Muscle layer of duodenum (tissue), 2 donors: ENCODE data around the gene IGFBP4.

Source experiments
- H3K27ac ChIP-seq: one replicate; pipeline ENCODE4 v1.7.0; 2013; ENCODE audit warnings: mild to moderate bottlenecking, low read length
- H3K27me3 ChIP-seq: one replicate; pipeline ENCODE4 v1.7.0; 2013; ENCODE audit warnings: low read depth, mild to moderate bottlenecking, control low read depth, low read length
- H3K36me3 ChIP-seq, 2 donors: one replicate each; pipeline ENCODE4 v1.7.0; 2013; ENCODE audit warnings: low read length in 2 of 2, control low read depth in 1 of 2, mild to moderate bottlenecking in 1 of 2; ENCODE audit not compliant: insufficient read depth in 2 of 2, control insufficient read depth in 1 of 2
- H3K4me1 ChIP-seq, 2 donors: one replicate each; pipeline ENCODE4 v1.7.0; 2013; ENCODE audit warnings: low read length in 2 of 2, mild to moderate bottlenecking in 2 of 2, control low read depth in 1 of 2, moderate library complexity in 1 of 2; ENCODE audit not compliant: insufficient read depth in 2 of 2, control insufficient read depth in 1 of 2
- H3K4me3 ChIP-seq, 2 donors: one replicate each; pipeline ENCODE4 v1.7.0; 2013; ENCODE audit warnings: low read length in 2 of 2, low read depth in 1 of 2, mild to moderate bottlenecking in 1 of 2
- H3K9me3 ChIP-seq, 2 donors: one replicate each; pipeline ENCODE4 v1.7.0; 2013; ENCODE audit warnings: low read length in 2 of 2, control low read depth in 1 of 2, mild to moderate bottlenecking in 1 of 2; ENCODE audit not compliant: control insufficient read depth in 1 of 2
- donor health status: healthy.

IGFBP4 gene

GRCh38 chr17:40485851-40486521 is 42.7 kb downstream of the IGFBP4 start:
- peaks cover 11 to 27% of the 10 kb centered on the region in 2 donors for H3K4me1 ChIP-seq
- peak overlapping the region; percentile 78 for H3K27ac ChIP-seq
- H3K27me3 ChIP-seq: no peaks in the 10 kb centered on the region
- peaks cover 0 to 9% of the 10 kb centered on the region in 2 donors for H3K36me3 ChIP-seq
- H3K9me3 ChIP-seq: no peaks in the 10 kb centered on the region
- H3K4me3 ChIP-seq: no peak overlapping the region

- Histone ChIP-seq H3K4me3 (no peak overlapping the region), H3K27me3 (no peaks in the 10 kb centered on the region), H3K9me3 (no peaks in the 10 kb centered on the region), H3K4me1 (peaks cover 16 to 32% of the 10 kb centered on the region in 2 donors), H3K27ac (peak overlapping the region; percentile 18), H3K36me3 (peaks cover 0 to 9% of the 10 kb centered on the region in 2 donors)
Observed at GRCh38 chr17:40486522-40487370, 43.5 kb downstream of the IGFBP4 start.

GRCh38 chr17:40487371-40488020 is 44.2 kb downstream of the IGFBP4 start:
- Histone ChIP-seq H3K9me3 (no peaks in the 10 kb centered on the region), H3K4me1 (peaks cover 16 to 32% of the 10 kb centered on the region in 2 donors), H3K27ac (no peak overlapping the region), H3K27me3 (no peaks in the 10 kb centered on the region), H3K4me3 (no peak overlapping the region), H3K36me3 (peaks cover 0 to 9% of the 10 kb centered on the region in 2 donors)

GRCh38 chr17:40490289-40490853 is 47.1 kb downstream of the IGFBP4 start:
- H3K4me1 ChIP-seq: peaks cover 16 to 32% of the 10 kb centered on the region in 2 donors
- H3K27ac ChIP-seq: peak overlapping the region; percentile 58
- H3K36me3 ChIP-seq: peaks cover 0 to 9% of the 10 kb centered on the region in 2 donors
- no peaks in the 10 kb centered on the region for H3K27me3 ChIP-seq
- H3K9me3 ChIP-seq: no peaks in the 10 kb centered on the region
- H3K4me3 ChIP-seq: no peak overlapping the region

- H3K27me3 ChIP-seq: no peaks in the 10 kb centered on the region
- H3K27ac ChIP-seq: peak overlapping the region; percentile 58
Observed at GRCh38 chr17:40490982-40491381, 47.7 kb downstream of the IGFBP4 start.

GRCh38 chr17:40491486-40491885 is 48.2 kb downstream of the IGFBP4 start:
- H3K4me3 ChIP-seq: no peak overlapping the region
- H3K4me1 ChIP-seq: peaks cover 16 to 32% of the 10 kb centered on the region in 2 donors
- no peak overlapping the region for H3K27ac ChIP-seq
- peaks cover 0 to 5% of the 10 kb centered on the region in 2 donors for H3K36me3 ChIP-seq
- no peaks in the 10 kb centered on the region for H3K9me3 ChIP-seq
- no peaks in the 10 kb centered on the region for H3K27me3 ChIP-seq

More at GRCh38 chr17:40490982-40491381, 47.7 kb downstream of the IGFBP4 start:
- H3K36me3 ChIP-seq: peaks cover 0 to 9% of the 10 kb centered on the region in 2 donors
- H3K9me3 ChIP-seq: no peaks in the 10 kb centered on the region
- no peak overlapping the region for H3K4me3 ChIP-seq
- peaks cover 16 to 32% of the 10 kb centered on the region in 2 donors for H3K4me1 ChIP-seq

- Histone ChIP-seq H3K27me3 (no peaks in the 10 kb centered on the region), H3K9me3 (no peaks in the 10 kb centered on the region), H3K36me3 (no peaks in the 10 kb centered on the region), H3K4me3 (no peak overlapping the region), H3K27ac (no peak overlapping the region), H3K4me1 (peaks cover 16 to 23% of the 10 kb centered on the region in 2 donors)
Observed at GRCh38 chr17:40493697-40494096, 50.4 kb downstream of the IGFBP4 start.

- Histone ChIP-seq H3K4me3 (no peak overlapping the region), H3K4me1 (peaks cover 20 to 30% of the 10 kb centered on the region in 2 donors), H3K9me3 (no peaks in the 10 kb centered on the region), H3K27me3 (no peaks in the 10 kb centered on the region), H3K27ac (no peak overlapping the region), H3K36me3 (no peaks in the 10 kb centered on the region)
Observed at GRCh38 chr17:40495140-40495539, 51.9 kb downstream of the IGFBP4 start.

GRCh38 chr17:40496170-40496569 is 52.9 kb downstream of the IGFBP4 start:
- no peak overlapping the region for H3K27ac ChIP-seq
- no peaks in the 10 kb centered on the region for H3K36me3 ChIP-seq
- H3K4me1 ChIP-seq: peaks cover 12 to 23% of the 10 kb centered on the region in 2 donors
- H3K9me3 ChIP-seq: no peaks in the 10 kb centered on the region
- H3K27me3 ChIP-seq: no peaks in the 10 kb centered on the region
- no peak overlapping the region for H3K4me3 ChIP-seq

GRCh38 chr17:40496634-40497420 is 53.6 kb downstream of the IGFBP4 start:
- no peaks in the 10 kb centered on the region for H3K36me3 ChIP-seq
- no peaks in the 10 kb centered on the region for H3K27me3 ChIP-seq
- H3K4me3 ChIP-seq: no peak overlapping the region
- no peak overlapping the region for H3K27ac ChIP-seq
- no peaks in the 10 kb centered on the region for H3K9me3 ChIP-seq
- H3K4me1 ChIP-seq: peaks cover 8 to 20% of the 10 kb centered on the region in 2 donors
